Cardiac fibroblast (primary cell): ENCODE results near the gene NOTCH2.

ENCODE experiments used
- DNase-seq, 2 donors: peaks; one replicate each; pipeline versions ENCODE4 v3.0.0 to v3.0.0-alpha.2; 2010; ENCODE audit warnings: low read depth in 2 of 2
- H3K4me3 ChIP-seq, 2 donors: replicated peaks in 1 of 2; 1 replicate in 1 of 2; 2 replicates in 1 of 2; pipeline ENCODE4 v1.5.1; 2011; ENCODE audit warnings: low read depth in 2 of 2, low read length in 2 of 2, mild to moderate bottlenecking in 2 of 2, moderate library complexity in 1 of 2
- CTCF ChIP-seq: IDR thresholded peaks from one replicate; pipeline ENCODE4 v1.5.1; 2011; ENCODE audit warnings: low read depth, mild to moderate bottlenecking, low read length, inconsistent platforms

Gene NOTCH2

DNA sequence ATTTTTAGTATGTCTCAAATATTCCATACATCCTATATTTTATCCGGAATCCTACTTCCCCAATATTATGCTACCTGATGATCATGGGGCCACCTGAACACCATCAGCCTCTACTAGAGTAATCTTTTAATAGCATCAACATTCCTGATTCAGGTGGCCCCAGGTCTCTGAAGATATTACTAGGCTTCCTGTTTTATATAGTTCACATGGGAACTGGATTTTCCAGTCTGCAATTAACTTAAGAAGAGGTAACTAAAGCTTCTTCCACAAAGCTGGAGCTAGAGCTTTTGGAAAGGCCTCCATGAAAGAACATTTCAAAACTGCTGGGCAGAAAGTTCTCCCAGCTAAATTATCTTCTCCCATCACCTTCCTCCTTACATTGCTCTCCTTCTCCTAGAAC lies 100.9 kb downstream of the NOTCH2 start:
- H3K4me3 ChIP-seq, result no peak overlapping the region
- DNase-seq, result no peak
- TF ChIP-seq CTCF, result no peak

- DNase-seq, result peak; percentile 33 to 71
- H3K4me3 ChIP-seq, result no peak overlapping the region
- TF ChIP-seq CTCF, result peak; percentile 73
Measured at GRCh38 chr1:119968068-119968492, 101.4 kb downstream of the NOTCH2 start.

DNA sequence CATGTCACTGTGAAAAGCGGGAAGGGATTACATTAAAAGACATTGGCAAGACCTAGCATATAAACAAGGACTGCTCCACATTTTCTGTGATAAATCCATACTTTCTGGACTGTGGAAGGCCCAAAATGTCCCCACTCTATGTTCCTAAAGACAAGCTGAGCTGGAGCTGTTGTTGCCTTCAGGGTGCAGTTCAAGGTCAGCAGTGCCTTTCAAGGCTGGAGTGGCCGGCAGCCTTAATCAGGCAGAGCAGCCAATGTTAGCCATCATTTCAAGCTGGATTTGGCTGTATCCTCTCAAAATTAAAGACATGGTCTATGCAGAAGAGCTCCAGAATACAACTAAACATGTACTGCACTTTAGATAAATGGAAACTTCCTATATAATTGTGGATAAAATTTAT lies 102.8 kb downstream of the NOTCH2 start:
- DNase-seq, result no peak
- no peak for TF ChIP-seq CTCF

GRCh38 chr1:119966020-119966419 lies 103.4 kb downstream of the NOTCH2 start:
- TF ChIP-seq CTCF, result no peak
- H3K4me3 ChIP-seq, result no peak overlapping the region
- DNase-seq, result peak in 1 of 2 donors; percentile 63

More for the DNA sequence above, 102.8 kb downstream of the NOTCH2 start:
- no peak overlapping the region for H3K4me3 ChIP-seq

DNA sequence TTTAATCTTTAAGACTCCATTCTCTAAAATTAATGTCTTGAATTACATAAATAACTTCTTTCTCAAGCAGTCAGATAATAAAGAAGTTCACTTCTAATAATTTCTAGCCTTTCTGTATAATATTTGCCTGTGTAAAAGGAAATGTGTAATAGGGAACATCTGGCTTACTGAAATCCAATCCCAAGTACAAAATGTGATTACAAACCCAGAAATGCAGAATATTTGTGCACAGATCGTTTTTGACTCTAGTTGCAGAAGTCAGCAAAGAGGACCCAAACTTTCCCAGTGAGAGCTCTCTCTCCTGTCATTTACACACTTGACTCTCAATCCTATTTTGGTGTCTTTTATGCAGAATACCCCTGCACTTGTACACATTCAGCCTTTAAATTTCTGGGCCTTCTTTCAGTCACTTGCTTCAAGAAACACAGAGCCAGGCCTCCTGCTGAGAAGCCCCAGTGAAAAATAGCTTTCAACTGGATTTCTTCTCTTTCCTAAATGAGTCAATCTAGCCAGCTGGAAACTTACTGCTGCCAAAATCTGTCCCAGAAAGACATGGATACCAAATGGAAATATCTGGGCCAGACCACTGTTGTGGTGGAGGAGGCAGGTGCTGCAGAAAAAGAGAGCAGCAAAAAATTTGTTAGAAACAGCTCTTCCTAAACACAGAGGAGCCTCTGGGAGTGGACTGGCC lies 104.6 kb downstream of the NOTCH2 start:
- peak in 1 of 2 donors; percentile 67 for DNase-seq
- no peak for TF ChIP-seq CTCF
- H3K4me3 ChIP-seq, result no peak overlapping the region

- no peak for TF ChIP-seq CTCF
- DNase-seq, result peak in 1 of 2 donors; percentile 77
- no peak overlapping the region for H3K4me3 ChIP-seq
Measured at GRCh38 chr1:119962296-119962968, 107.0 kb downstream of the NOTCH2 start.

DNA sequence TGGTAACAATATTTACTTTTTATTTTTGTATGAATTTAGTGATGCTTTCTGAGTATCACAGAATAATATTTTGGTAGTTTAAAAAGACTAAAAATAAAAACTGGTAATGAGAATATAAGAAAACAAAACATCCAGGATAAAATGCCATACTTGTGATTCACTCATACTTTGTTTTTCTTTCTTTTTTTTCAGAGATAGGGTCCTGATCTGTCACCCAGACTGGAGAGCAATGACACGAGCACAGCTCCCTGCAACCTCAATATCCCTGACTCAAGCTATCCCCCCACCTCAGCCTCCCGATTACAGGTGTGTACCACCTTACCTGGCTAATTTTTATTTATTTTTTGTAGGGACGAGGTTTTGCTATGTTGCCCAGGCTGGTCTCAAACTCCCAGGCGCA lies 109.0 kb downstream of the NOTCH2 start:
- H3K4me3 ChIP-seq, result no peak overlapping the region
- no peak for TF ChIP-seq CTCF
- DNase-seq, result peak in 1 of 2 donors; percentile 44
